ENCODE data around the gene GALNTL6.

Gene GALNTL6

DNA sequence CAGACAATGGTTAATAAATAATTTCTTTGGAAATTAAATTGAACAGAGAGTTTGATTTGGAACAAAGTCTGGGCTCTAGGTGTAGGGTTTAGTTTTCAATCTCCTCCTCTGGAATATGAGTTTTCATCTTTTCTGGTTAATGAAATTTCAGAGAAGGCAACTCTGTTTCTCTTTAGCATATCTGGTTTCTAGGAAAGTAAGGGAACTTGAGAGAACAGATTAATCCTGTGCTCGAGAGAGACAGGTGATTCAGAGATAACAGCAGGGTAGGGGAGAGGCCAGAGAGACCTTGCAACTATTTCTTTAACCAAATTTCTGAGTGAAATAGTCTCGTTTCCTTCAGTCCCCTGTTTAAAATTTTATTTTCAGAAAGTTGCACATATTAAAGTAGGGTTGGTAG lies 275.4 kb downstream of the GALNTL6 start:
- FAIRE-seq, result no peak
- DNase-seq (ENCODE audit: insufficient read length, low spot score), result no peak
- TF ChIP-seq, protein P1, sequence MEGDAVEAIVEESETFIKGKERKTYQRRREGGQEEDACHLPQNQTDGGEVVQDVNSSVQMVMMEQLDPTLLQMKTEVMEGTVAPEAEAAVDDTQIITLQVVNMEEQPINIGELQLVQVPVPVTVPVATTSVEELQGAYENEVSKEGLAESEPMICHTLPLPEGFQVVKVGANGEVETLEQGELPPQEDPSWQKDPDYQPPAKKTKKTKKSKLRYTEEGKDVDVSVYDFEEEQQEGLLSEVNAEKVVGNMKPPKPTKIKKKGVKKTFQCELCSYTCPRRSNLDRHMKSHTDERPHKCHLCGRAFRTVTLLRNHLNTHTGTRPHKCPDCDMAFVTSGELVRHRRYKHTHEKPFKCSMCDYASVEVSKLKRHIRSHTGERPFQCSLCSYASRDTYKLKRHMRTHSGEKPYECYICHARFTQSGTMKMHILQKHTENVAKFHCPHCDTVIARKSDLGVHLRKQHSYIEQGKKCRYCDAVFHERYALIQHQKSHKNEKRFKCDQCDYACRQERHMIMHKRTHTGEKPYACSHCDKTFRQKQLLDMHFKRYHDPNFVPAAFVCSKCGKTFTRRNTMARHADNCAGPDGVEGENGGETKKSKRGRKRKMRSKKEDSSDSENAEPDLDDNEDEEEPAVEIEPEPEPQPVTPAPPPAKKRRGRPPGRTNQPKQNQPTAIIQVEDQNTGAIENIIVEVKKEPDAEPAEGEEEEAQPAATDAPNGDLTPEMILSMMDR (IDR thresholded peaks at IDR 0.05; ENCODE audit: insufficient read depth, missing control alignments), result no peak

DNA sequence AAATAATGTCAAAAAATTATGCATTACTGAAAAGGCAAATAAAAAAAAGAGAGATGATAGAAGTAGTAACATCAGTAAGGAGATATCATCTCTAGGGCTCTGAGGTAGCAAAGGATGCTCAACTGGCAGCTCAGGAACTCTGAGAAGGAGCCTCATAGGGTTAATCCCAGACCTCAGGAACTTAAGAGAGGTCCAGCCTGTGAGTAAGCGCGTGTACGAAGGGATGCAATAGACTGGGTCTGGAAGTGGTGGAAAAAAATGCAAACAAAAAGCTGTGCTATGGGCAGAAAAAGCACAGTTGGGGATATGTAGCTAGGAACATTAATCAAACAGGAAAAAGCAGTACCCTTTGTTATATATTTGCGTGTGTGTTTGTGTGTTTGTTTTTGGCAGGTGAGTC lies 282.0 kb downstream of the GALNTL6 start:
- FAIRE-seq, result peak; percentile 41
- TF ChIP-seq, protein P1 (IDR thresholded peaks at IDR 0.05; ENCODE audit: insufficient read depth, missing control alignments), result no peak
- DNase-seq (ENCODE audit: insufficient read length, low spot score), result no peak

DNA sequence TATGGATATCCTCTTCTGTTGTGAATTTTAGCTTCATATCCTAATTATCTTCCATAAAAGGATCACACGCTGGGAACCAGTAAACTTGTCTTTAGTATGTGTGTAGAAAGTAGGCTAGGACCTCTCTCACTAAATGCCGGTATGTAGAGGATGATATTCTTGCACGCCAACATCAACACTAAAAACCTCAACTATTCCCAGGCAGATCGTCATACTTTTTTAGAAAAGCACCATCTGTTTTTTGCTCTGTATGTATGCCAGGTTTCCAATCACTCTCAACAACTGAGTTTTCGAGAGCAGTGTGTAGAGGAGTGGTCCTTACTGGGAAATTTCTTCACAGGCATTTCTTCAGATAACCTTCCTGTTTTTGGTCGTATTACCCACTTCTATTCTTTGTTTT lies 283.6 kb downstream of the GALNTL6 start:
- DNase-seq (ENCODE audit: insufficient read length, low spot score) (no peak), FAIRE-seq (no peak)
- TF ChIP-seq, protein P1 (IDR thresholded peaks at IDR 0.05; ENCODE audit: insufficient read depth, missing control alignments), result no peak

DNA sequence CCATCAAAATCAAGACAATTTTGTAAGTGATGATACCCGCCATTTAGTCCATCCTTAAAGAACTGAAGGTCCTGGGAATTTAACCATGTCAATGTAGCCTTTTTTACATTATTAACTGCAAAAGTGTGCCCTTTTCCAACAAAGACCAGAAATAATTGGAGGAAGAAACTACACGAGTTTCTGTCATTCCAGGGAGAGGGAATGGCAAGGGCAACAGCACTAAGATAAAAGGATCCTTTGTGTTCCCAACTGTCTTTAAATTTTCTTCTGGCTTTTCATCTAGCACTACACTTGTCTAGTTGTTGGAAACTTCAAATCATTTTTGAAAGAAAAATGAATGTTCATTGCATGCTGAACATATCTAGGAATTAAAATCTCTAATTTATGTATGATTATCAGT lies 286.2 kb downstream of the GALNTL6 start:
- TF ChIP-seq, protein P1 (IDR thresholded peaks at IDR 0.05; ENCODE audit: insufficient read depth, missing control alignments), result no peak
- DNase-seq (ENCODE audit: insufficient read length, low spot score), result no peak
- no peak for FAIRE-seq

DNA sequence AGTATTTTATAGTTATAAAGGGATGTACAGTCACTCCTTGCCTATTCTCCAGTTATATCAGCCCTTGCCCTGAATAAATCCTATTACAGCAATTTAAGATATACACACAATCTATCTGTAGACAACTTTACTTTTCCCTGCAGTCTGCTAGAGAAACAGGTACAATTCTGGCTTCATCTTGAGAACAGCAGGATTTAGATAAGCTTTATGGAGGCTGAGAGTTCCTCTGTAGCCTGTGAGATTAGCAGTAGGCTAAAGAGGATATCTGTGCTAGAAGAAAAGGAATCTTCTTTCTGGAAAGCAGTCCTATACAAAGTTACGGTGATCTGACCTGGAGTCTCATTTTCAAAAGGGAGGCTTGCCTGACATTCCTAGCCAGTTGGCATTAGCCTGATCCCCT lies 290.3 kb downstream of the GALNTL6 start:
- no peak for DNase-seq (ENCODE audit: insufficient read length, low spot score)
- TF ChIP-seq, protein P1 (IDR thresholded peaks at IDR 0.05; ENCODE audit: insufficient read depth, missing control alignments), result no peak
- FAIRE-seq, result no peak

DNA sequence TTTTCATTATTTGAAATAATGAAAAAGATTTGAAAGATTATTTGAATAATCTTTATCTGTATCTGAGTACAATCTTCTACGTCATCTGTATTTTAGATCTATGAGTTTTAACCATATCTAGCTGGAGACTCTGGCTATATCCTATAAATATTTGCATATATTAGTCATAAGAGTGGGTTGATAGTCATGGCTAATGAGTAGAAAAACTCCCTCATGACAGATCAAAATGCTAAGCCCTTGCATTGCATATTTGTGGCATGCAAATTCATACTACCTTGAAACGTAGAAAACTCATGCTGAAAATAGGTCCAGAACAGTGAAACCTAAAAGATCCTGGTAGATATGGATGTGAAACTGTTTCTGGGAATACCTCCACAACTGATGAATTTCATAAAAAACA lies 291.3 kb downstream of the GALNTL6 start:
- DNase-seq (ENCODE audit: insufficient read length, low spot score) (no peak), FAIRE-seq (no peak)
- TF ChIP-seq, protein P1 (IDR thresholded peaks at IDR 0.05; ENCODE audit: insufficient read depth, missing control alignments), result no peak

DNA sequence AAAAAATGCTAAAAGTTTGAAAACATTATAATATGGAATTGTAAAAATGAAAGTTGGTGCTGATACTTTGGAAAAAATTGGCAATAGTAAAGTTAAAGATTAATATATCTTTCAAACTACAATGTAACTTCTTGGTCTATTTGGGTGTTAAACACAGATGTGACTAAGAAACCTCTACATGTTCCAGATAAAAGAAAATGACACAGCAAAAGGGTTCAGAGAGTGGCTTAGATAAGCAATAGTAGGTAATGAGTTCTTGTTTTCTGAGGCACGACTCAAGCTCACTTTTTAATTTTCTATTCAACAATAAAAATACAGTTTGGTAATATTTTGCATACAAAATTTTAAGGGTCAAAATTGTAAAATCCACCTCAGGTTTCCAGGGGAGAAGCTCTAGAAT lies 292.7 kb downstream of the GALNTL6 start:
- DNase-seq (ENCODE audit: insufficient read length, low spot score) (no peak), FAIRE-seq (no peak)
- TF ChIP-seq, protein P1 (IDR thresholded peaks at IDR 0.05; ENCODE audit: insufficient read depth, missing control alignments), result no peak

Measured in D721Med (cell line).